ENCODE results near the gene RSL1D1. TPM values are rescaled to one million over a fixed set of nuclear protein-coding genes. Genes with fewer than 3 reads are reported as not detected.
A peak's percentile ranks its signal among the peaks of the same experiment; 100 is the strongest.

RSL1D1 gene
- total RNA-seq, 1 experiment from 2014 or later, result 195 TPM

GRCh38 chr16:11892761-11893160 is 41.4 kb upstream of the RSL1D1 start:
- ATAC-seq, result no peak
- POLR2A ChIA-PET, result interaction anchor here (0.5 kb wide), 1 partner anchor 174 kb away, joined by 3 read pairs; no protein-coding TSS in a partner anchor

GRCh38 chr16:11890231-11890965 is 39.1 kb upstream of the RSL1D1 start:
- TSS peak; percentile 61 for BruUV-seq (replicated peaks)
- H3K27ac ChIP-seq (ENCODE audit: low read length), result no peak overlapping the region
- DNase-seq (ENCODE audit: low read depth, low spot score) (no peak), ATAC-seq (no peak)
- no peaks in the 10 kb centered on the region for H3K9me3 ChIP-seq (ENCODE audit: control insufficient read depth, insufficient read depth, low read depth, low read length)
- CTCF ChIA-PET, result no interaction called here
- TF ChIP-seq POLR2AphosphoS5 (IDR thresholded peaks at IDR 0.05; ENCODE audit: low read depth, low read length) (no peak), SIN3A (IDR thresholded peaks at IDR 0.05; ENCODE audit: borderline replicate concordance, insufficient read depth, low read depth, low read length) (no peak), REST (IDR thresholded peaks at IDR 0.05; ENCODE audit: insufficient read depth in 1 of 2, low read depth in 2 of 2, low read length in 1 of 2) (no peak), TCF7L2 (IDR thresholded peaks at IDR 0.05; ENCODE audit: low read depth, low read length) (no peak)
- TF ChIP-seq, protein P1, sequence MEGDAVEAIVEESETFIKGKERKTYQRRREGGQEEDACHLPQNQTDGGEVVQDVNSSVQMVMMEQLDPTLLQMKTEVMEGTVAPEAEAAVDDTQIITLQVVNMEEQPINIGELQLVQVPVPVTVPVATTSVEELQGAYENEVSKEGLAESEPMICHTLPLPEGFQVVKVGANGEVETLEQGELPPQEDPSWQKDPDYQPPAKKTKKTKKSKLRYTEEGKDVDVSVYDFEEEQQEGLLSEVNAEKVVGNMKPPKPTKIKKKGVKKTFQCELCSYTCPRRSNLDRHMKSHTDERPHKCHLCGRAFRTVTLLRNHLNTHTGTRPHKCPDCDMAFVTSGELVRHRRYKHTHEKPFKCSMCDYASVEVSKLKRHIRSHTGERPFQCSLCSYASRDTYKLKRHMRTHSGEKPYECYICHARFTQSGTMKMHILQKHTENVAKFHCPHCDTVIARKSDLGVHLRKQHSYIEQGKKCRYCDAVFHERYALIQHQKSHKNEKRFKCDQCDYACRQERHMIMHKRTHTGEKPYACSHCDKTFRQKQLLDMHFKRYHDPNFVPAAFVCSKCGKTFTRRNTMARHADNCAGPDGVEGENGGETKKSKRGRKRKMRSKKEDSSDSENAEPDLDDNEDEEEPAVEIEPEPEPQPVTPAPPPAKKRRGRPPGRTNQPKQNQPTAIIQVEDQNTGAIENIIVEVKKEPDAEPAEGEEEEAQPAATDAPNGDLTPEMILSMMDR (IDR thresholded peaks at IDR 0.05), result no peak
- intact Hi-C loops (cut with micrococcal nuclease; ENCODE audit: unreplicated experiment) (no loop called here), in situ Hi-C loops (cut with HindIII; ENCODE audit: low pct_unique_long_range_greater_than_20kb, low sequenced_read_pairs) (no loop called here)
- H3K27me3 ChIP-seq (ENCODE audit: control insufficient read depth, insufficient read depth, low read length), result no peaks in the 10 kb centered on the region
- POLR2A ChIA-PET, result interaction anchor here (0.7 kb wide), 1 partner anchor 10 kb away, joined by 3 read pairs; no protein-coding TSS in a partner anchor
- no peak overlapping the region for H3K4me3 ChIP-seq (ENCODE audit: low read depth in 2 of 2, low read length in 2 of 2)
- H3K4me1 ChIP-seq (ENCODE audit: control insufficient read depth, insufficient read depth, low read length), result no peaks in the 10 kb centered on the region
- peaks cover 36% of the 10 kb centered on the region for H3K36me3 ChIP-seq (ENCODE audit: control insufficient read depth, insufficient read depth, low read length)

More at GRCh38 chr16:11892761-11893160, 41.4 kb upstream of the RSL1D1 start:
- CTCF ChIA-PET, result no interaction called here
- peaks cover 21% of the 10 kb centered on the region for H3K36me3 ChIP-seq (ENCODE audit: control insufficient read depth, insufficient read depth, low read length)
- no peak for DNase-seq (ENCODE audit: low read depth, low spot score)
- in situ Hi-C loops (cut with HindIII; ENCODE audit: low pct_unique_long_range_greater_than_20kb, low sequenced_read_pairs), result no loop called here
- H3K9me3 ChIP-seq (ENCODE audit: control insufficient read depth, insufficient read depth, low read depth, low read length), result no peaks in the 10 kb centered on the region
- BruUV-seq (replicated peaks), result no TSS peak
- no peaks in the 10 kb centered on the region for H3K4me1 ChIP-seq (ENCODE audit: control insufficient read depth, insufficient read depth, low read length)
- H3K4me3 ChIP-seq (ENCODE audit: low read depth in 2 of 2, low read length in 2 of 2), result no peak overlapping the region
- H3K27ac ChIP-seq (ENCODE audit: low read length), result no peak overlapping the region
- H3K27me3 ChIP-seq (ENCODE audit: control insufficient read depth, insufficient read depth, low read length), result no peaks in the 10 kb centered on the region
- intact Hi-C loops (cut with micrococcal nuclease; ENCODE audit: unreplicated experiment), result no loop called here
- TF ChIP-seq, protein P1 (IDR thresholded peaks at IDR 0.05), result no peak
- no peak for TF ChIP-seq REST (IDR thresholded peaks at IDR 0.05; ENCODE audit: insufficient read depth in 1 of 2, low read depth in 2 of 2, low read length in 1 of 2)
- no peak for TF ChIP-seq POLR2AphosphoS5 (IDR thresholded peaks at IDR 0.05; ENCODE audit: low read depth, low read length)
- no peak for TF ChIP-seq TCF7L2 (IDR thresholded peaks at IDR 0.05; ENCODE audit: low read depth, low read length)
- no peak for TF ChIP-seq SIN3A (IDR thresholded peaks at IDR 0.05; ENCODE audit: borderline replicate concordance, insufficient read depth, low read depth, low read length)
